ENCODE data around the gene DOCK4.

DNA sequence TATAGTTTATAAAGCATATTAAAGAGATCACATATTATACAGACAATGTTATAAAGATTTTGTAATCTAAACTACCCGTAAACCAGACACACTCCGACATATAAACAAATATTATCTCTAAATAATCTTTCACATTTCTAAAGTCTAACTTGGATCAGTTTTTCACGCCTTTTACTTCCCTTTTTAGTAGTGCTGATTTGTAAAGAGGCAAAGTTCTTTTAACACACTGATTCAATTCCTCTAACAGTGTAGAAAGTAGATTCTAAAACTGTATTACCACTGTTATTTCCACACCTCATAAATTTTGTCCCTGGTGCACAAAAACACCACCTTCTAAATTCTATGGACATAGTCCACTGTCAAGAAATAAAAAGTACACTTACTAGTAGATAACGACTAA lies 230.9 kb downstream of the DOCK4 start:
- TF ChIP-seq CTCF (conservative IDR thresholded peaks at IDR 0.05 in 1 of 2, IDR thresholded peaks at IDR 0.05 in 1 of 2; ENCODE audit: extremely low read depth in 1 of 2, insufficient read depth in 1 of 2, low read depth in 1 of 2, low read length in 2 of 2), result no peak
- TF ChIP-seq EZH2 (IDR thresholded peaks at IDR 0.05; ENCODE audit: borderline replicate concordance, low read length), result no peak

All from mammary epithelial cell (primary cell).